PFSK-1 (cell line): ENCODE measurements around the gene ZNF697.

Source experiments
- POLR2AphosphoS5 ChIP-seq: IDR thresholded peaks from 2 replicates; pipeline ENCODE4 v1.6.1; 2012; ENCODE audit warnings: low read depth, mild to moderate bottlenecking, control low read depth, low read length, moderate library complexity
- REST ChIP-seq, 2 experiments: IDR thresholded peaks; 2 replicates each; pipeline versions ENCODE4 v1.6.1 to v1.8.0; 2011 to 2012; ENCODE audit warnings: low read depth in 2 of 2, low read length in 2 of 2, control low read depth in 1 of 2, inconsistent platforms in 1 of 2, mild to moderate bottlenecking in 1 of 2, moderate library complexity in 1 of 2; ENCODE audit not compliant: insufficient read depth in 1 of 2
- SIN3A ChIP-seq: IDR thresholded peaks from 2 replicates; pipeline ENCODE4 v1.6.1; 2012; ENCODE audit warnings: mild to moderate bottlenecking, low read length, moderate library complexity, borderline replicate concordance; ENCODE audit not compliant: insufficient read depth
- TAF1 ChIP-seq: IDR thresholded peaks from 2 replicates; pipeline ENCODE4 v1.6.1; 2012; ENCODE audit warnings: low read length, control low read depth, borderline replicate concordance; ENCODE audit not compliant: insufficient read depth

GRCh38 chr1:119611701-119612113 is 36.4 kb downstream of the ZNF697 start:
- no peak for TF ChIP-seq POLR2AphosphoS5
- TF ChIP-seq REST (IDR thresholded peaks at IDR 0.05; ENCODE audit: insufficient read depth in 1 of 2, low read depth in 2 of 2, low read length in 2 of 2) = no peak
- TF ChIP-seq SIN3A = no peak
- TF ChIP-seq TAF1 = no peak
